Astrocyte (in vitro differentiated cells and primary cell): ENCODE results near the gene RAB11FIP3.

Experiments used
- CTCF ChIP-seq: IDR thresholded peaks from 2 replicates; pipeline ENCODE4 v1.5.1; 2011; ENCODE audit warnings: low read depth, mild to moderate bottlenecking, inconsistent platforms, low read length, moderate library complexity; ENCODE audit not compliant: insufficient read depth
- EZH2 ChIP-seq: IDR thresholded peaks from 2 replicates; pipeline ENCODE4 v1.6.1; 2012; ENCODE audit warnings: mild to moderate bottlenecking, low read length, inconsistent platforms; ENCODE audit not compliant: insufficient read depth

- TF ChIP-seq EZH2 (no peak), CTCF (no peak)
Measured at GRCh38 chr16:568401-569258, 143.2 kb downstream of the RAB11FIP3 start.
